VCaP (cell line): ENCODE results near the gene ALDH9A1.
"Not testable (repeated sequence)": the region's sequence is repeated elsewhere in the genome, so short reads cannot be mapped to it uniquely, and the experiment has no call there.

ENCODE experiments used
- H3K27ac ChIP-seq: fragments of 450-650 bp; 2 replicates; pipeline ENCODE4 v1.5.1; 2017
- CTCF ChIP-seq: fragments of 450-650 bp; conservative IDR thresholded peaks from 2 replicates; pipeline ENCODE4 v1.5.1; 2017; ENCODE audit warnings: mild to moderate bottlenecking, moderate library complexity

ALDH9A1 gene

GRCh38 chr1:165686121-165686970 lies 12.0 kb downstream of the ALDH9A1 start:
- no peak overlapping the region for H3K27ac ChIP-seq

GRCh38 chr1:165683848-165684485 lies 14.4 kb downstream of the ALDH9A1 start:
- H3K27ac ChIP-seq = no peak overlapping the region
- TF ChIP-seq CTCF = no peak

More at GRCh38 chr1:165686121-165686970, 12.0 kb downstream of the ALDH9A1 start:
- no peak for TF ChIP-seq CTCF

- not testable (repeated sequence) for H3K27ac ChIP-seq
Observed at GRCh38 chr1:165680773-165681172, 17.6 kb downstream of the ALDH9A1 start.

- no peak for TF ChIP-seq CTCF
- no peak overlapping the region for H3K27ac ChIP-seq
Observed at GRCh38 chr1:165680303-165680702, 18.1 kb downstream of the ALDH9A1 start.

- no peak overlapping the region for H3K27ac ChIP-seq
- TF ChIP-seq CTCF = no peak
Observed at GRCh38 chr1:165679282-165680036, 18.9 kb downstream of the ALDH9A1 start.

GRCh38 chr1:165678509-165678908 lies 19.9 kb downstream of the ALDH9A1 start:
- no peak overlapping the region for H3K27ac ChIP-seq
- no peak for TF ChIP-seq CTCF

- no peak for TF ChIP-seq CTCF
Observed at GRCh38 chr1:165675794-165676193, 22.6 kb downstream of the ALDH9A1 start.

More at GRCh38 chr1:165675794-165676193, 22.6 kb downstream of the ALDH9A1 start:
- H3K27ac ChIP-seq = no peak overlapping the region
